SK-N-SH (cell line): Measurements from ENCODE around the gene MED15. TPM values are rescaled to one million over a fixed set of nuclear protein-coding genes. Genes with fewer than 3 reads are reported as not detected.
"Not testable (repeated sequence)": the region's sequence is repeated elsewhere in the genome, so short reads cannot be mapped to it uniquely, and the experiment has no call there.

Source experiments
- CTCF ChIA-PET: fragments of 300-600, 350-600 bp; formaldehyde crosslinking; extraction: SDS; loops from one replicate; lab custom pipeline; 2021; lab: Yijun Ruan, JAX
- POLR2A ChIA-PET: fragments of 350-600 bp; sonication (Branson Sonifier 250); formaldehyde crosslinking; extraction: SDS; loops from one replicate; lab custom pipeline; 2020; ENCODE audit warnings: antibody characterized with exemption, inconsistent platforms; lab: Yijun Ruan, JAX
- DNase-seq: peaks from one replicate; pipeline ENCODE4 v3.0.0; 2012
- H2AFZ ChIP-seq: fragments of 200-600 bp; sonication (generic); 2 replicates; pipeline ENCODE4 v1.8.1; 2016; ENCODE audit warnings: antibody characterized with exemption, mild to moderate bottlenecking, low read depth
- H3F3A ChIP-seq: fragments of 200-600 bp; sonication (generic); replicated peaks from 2 replicates; pipeline ENCODE3; 2016; ENCODE audit warnings: antibody characterized with exemption, mild to moderate bottlenecking; ENCODE audit not compliant: insufficient read depth
- H3K27ac ChIP-seq, 2 experiments: fragments of 200-500 bp in 1 of 2; fragments of 200-600 bp in 1 of 2; sonication (Bioruptor generic) in 1 of 2; sonication (generic), shearing (Covaris generic) in 1 of 2; 2 replicates each; pipeline versions ENCODE4 v1.5.1 to v1.6.1; 2014 to 2016; ENCODE audit warnings: low read depth in 2 of 2, inconsistent platforms in 1 of 2, low read length in 1 of 2, mild to moderate bottlenecking in 1 of 2, mixed read lengths in 1 of 2
- H3K27me3 ChIP-seq: fragments of 200-600 bp; sonication (generic), shearing (Covaris generic); 2 replicates; pipeline ENCODE4 v1.6.1; 2016; ENCODE audit warnings: mixed run types; ENCODE audit not compliant: insufficient read depth
- H3K36me3 ChIP-seq, 2 experiments: fragments of 200-500 bp in 1 of 2; fragments of 200-600 bp in 1 of 2; sonication (Bioruptor generic) in 1 of 2; sonication (generic) in 1 of 2; replicated peaks in 1 of 2; 2 replicates each; pipeline versions ENCODE3 to v1.5.1; 2014 to 2016; ENCODE audit warnings: low read length in 1 of 2, mild to moderate bottlenecking in 1 of 2; ENCODE audit not compliant: insufficient read depth in 2 of 2, control insufficient read depth in 1 of 2
- H3K4me1 ChIP-seq, 2 experiments: fragments of 200-500 bp in 1 of 2; fragments of 200-600 bp in 1 of 2; sonication (Bioruptor generic) in 1 of 2; sonication (generic), shearing (Covaris generic) in 1 of 2; 2 replicates each; pipeline versions ENCODE4 v1.5.1 to v1.6.1; 2014 to 2016; ENCODE audit warnings: low read depth in 1 of 2, low read length in 1 of 2, mixed run types in 1 of 2; ENCODE audit not compliant: insufficient read depth in 2 of 2, control insufficient read depth in 1 of 2
- H3K4me2 ChIP-seq: fragments of 200-600 bp; sonication (generic), shearing (Covaris generic); 2 replicates; pipeline ENCODE4 v1.6.1; 2017; ENCODE audit warnings: mixed run types
- H3K4me3 ChIP-seq, 2 experiments: fragments of 200-500 bp in 1 of 2; fragments of 200-600 bp in 1 of 2; sonication (Bioruptor generic) in 1 of 2; sonication (generic), shearing (Covaris generic) in 1 of 2; 2 replicates each; pipeline versions ENCODE4 v1.5.1 to v1.8.1; 2014 to 2016; ENCODE audit warnings: low read depth in 2 of 2, inconsistent platforms in 1 of 2, low read length in 1 of 2, mild to moderate bottlenecking in 1 of 2, mixed read lengths in 1 of 2, moderate library complexity in 1 of 2
- H3K79me2 ChIP-seq: fragments of 200-600 bp; sonication (generic); 2 replicates; pipeline ENCODE4 v1.8.1; 2017; ENCODE audit warnings: mild to moderate bottlenecking; ENCODE audit not compliant: insufficient read depth
- H3K9ac ChIP-seq: fragments of 200-600 bp; sonication (generic); 2 replicates; pipeline ENCODE4 v1.6.1; 2017; ENCODE audit warnings: mixed run types
- H3K9me2 ChIP-seq: fragments of 200-600 bp; sonication (generic); 2 replicates; pipeline ENCODE4 v1.6.1; 2017; ENCODE audit warnings: mixed run types
- H3K9me3 ChIP-seq: fragments of 200-600 bp; sonication (generic); 2 replicates; pipeline ENCODE4 v1.6.1; 2017; ENCODE audit warnings: mixed run types, mild to moderate bottlenecking, moderate library complexity
- H4K20me1 ChIP-seq: fragments of 200-600 bp; sonication (generic); 2 replicates; pipeline ENCODE4 v1.6.1; 2017; ENCODE audit warnings: mild to moderate bottlenecking, mixed run types; ENCODE audit not compliant: insufficient read depth
- CHD2 ChIP-seq: fragments of 150-350 bp; IDR thresholded peaks from 2 replicates; pipeline ENCODE4 v1.6.1; 2018; ENCODE audit warnings: low read length; ENCODE audit not compliant: partially characterized antibody
- CTCF ChIP-seq: fragments of 200-600 bp; sonication (generic); IDR thresholded peaks from 2 replicates; pipeline ENCODE4 v1.6.1; 2017; ENCODE audit warnings: antibody characterized with exemption, mild to moderate bottlenecking, moderate library complexity
- EP300 ChIP-seq, 2 experiments: IDR thresholded peaks; 2 replicates each; pipeline versions ENCODE4 v1.4.0 to v1.6.1; 2012; ENCODE audit warnings: borderline replicate concordance in 1 of 2, low read depth in 1 of 2, low read length in 1 of 2
- EZH2phosphoT487 ChIP-seq: fragments of 200-600 bp; sonication (generic); IDR thresholded peaks from 2 replicates; pipeline ENCODE4 v1.6.1; 2017; ENCODE audit warnings: low read depth, mixed run types, mild to moderate bottlenecking, antibody characterized with exemption, moderate library complexity, borderline replicate concordance
- FOXJ3 ChIP-seq: sonication (generic); formaldehyde crosslinking; IDR thresholded peaks from 2 replicates; pipeline ENCODE4 v1.5.1; 2020; ENCODE audit warnings: mild to moderate bottlenecking, missing genetic modification reagents
- FOXM1 ChIP-seq: IDR thresholded peaks from 2 replicates; pipeline ENCODE4 v1.4.0; 2012; ENCODE audit warnings: low read depth, mild to moderate bottlenecking
- GATA2 ChIP-seq: sonication (generic); formaldehyde crosslinking; IDR thresholded peaks from 2 replicates; pipeline ENCODE4 v1.5.0; 2020; ENCODE audit warnings: mild to moderate bottlenecking, missing genetic modification reagents
- PBX3 ChIP-seq: IDR thresholded peaks from 2 replicates; pipeline ENCODE4; 2012
- RAD21 ChIP-seq: IDR thresholded peaks from 2 replicates; pipeline ENCODE4 v1.6.1; 2012; ENCODE audit warnings: mild to moderate bottlenecking, low read length
- RFX5 ChIP-seq: IDR thresholded peaks from 2 replicates; pipeline ENCODE4 v1.6.1; 2012; ENCODE audit warnings: mild to moderate bottlenecking, improper control_type of control experiment, low read length
- SIN3A ChIP-seq: IDR thresholded peaks from 2 replicates; pipeline ENCODE4 v1.6.1; 2012; ENCODE audit warnings: low read depth, mild to moderate bottlenecking, low read length, moderate library complexity, borderline replicate concordance
- SMC3 ChIP-seq: IDR thresholded peaks from 2 replicates; pipeline ENCODE4 v1.6.1; 2012; ENCODE audit warnings: low read depth, low read length, improper control_type of control experiment
- YY1 ChIP-seq: IDR thresholded peaks from 2 replicates; pipeline ENCODE4 v1.4.0; 2012; ENCODE audit warnings: low read depth, mild to moderate bottlenecking
- WGBS: methylation state at CpG from one replicate; pipeline ENCODE4 v1.1.6; 2017; ENCODE audit warnings: low lambda C conversion rate; 5-methylcytosine and 5-hydroxymethylcytosine counted together
- polyA plus RNA-seq, 3 experiments: library from polyadenylated mRNA; depleted of rRNA; stranded (reverse); fragments of >200 nt; gene quantifications; 2 replicates each; pipeline ENCODE4 v1.2.3, GENCODE V29; 2012
- TF ChIP-seq, protein P1 (sequence below): fragments of 150-350 bp; IDR thresholded peaks from 2 replicates; pipeline ENCODE4 v1.6.1; 2016; ENCODE audit warnings: mild to moderate bottlenecking, low read depth, low read length
- TF ChIP-seq, protein P2 (sequence below): IDR thresholded peaks from 2 replicates; pipeline ENCODE4 v1.4.0; 2012; ENCODE audit warnings: low read depth, borderline replicate concordance

The MED15 gene
- polyA plus RNA-seq, 1 of the 3 experiments (the other 2 are of a cell fraction) = 45.1 TPM

- Histone ChIP-seq H3K9me2 (no peaks in the 10 kb centered on the region), H3K9ac (no peak overlapping the region), H3K79me2 (peaks cover 99% of the 10 kb centered on the region), H3K4me2 (no peak overlapping the region), H3K4me3 (no peak overlapping the region), H4K20me1 (peaks cover 29% of the 10 kb centered on the region), H2AFZ (no peak overlapping the region), H3K27ac (peak overlapping the region in 1 of 2 experiments; percentile 93; a peak in 2 of 4 replicates), H3F3A (peaks cover 2% of the 10 kb centered on the region), H3K36me3 (peaks cover 16 to 51% of the 10 kb centered on the region in 2 experiments), H3K4me1 (peaks cover 11 to 46% of the 10 kb centered on the region in 2 experiments; a peak in 3 of 4 replicates), H3K27me3 (no peaks in the 10 kb centered on the region), H3K9me3 (no peaks in the 10 kb centered on the region)
- TF ChIP-seq RAD21 (no peak), GATA2 (CRISPR knock-in tag) (no peak), CHD2 (no peak), EP300 (IDR thresholded peaks at IDR 0.05; ENCODE audit: borderline replicate concordance in 1 of 2, low read depth in 1 of 2, low read length in 1 of 2) (no peak), PBX3 (no peak), CTCF (no peak), RFX5 (no peak), SMC3 (no peak), FOXJ3 (CRISPR knock-in tag) (no peak), SIN3A (no peak), FOXM1 (no peak), EZH2phosphoT487 (no peak), YY1 (no peak)
- TF ChIP-seq, protein P1, sequence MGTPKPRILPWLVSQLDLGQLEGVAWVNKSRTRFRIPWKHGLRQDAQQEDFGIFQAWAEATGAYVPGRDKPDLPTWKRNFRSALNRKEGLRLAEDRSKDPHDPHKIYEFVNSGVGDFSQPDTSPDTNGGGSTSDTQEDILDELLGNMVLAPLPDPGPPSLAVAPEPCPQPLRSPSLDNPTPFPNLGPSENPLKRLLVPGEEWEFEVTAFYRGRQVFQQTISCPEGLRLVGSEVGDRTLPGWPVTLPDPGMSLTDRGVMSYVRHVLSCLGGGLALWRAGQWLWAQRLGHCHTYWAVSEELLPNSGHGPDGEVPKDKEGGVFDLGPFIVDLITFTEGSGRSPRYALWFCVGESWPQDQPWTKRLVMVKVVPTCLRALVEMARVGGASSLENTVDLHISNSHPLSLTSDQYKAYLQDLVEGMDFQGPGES = no peak
- TF ChIP-seq, protein P2, sequence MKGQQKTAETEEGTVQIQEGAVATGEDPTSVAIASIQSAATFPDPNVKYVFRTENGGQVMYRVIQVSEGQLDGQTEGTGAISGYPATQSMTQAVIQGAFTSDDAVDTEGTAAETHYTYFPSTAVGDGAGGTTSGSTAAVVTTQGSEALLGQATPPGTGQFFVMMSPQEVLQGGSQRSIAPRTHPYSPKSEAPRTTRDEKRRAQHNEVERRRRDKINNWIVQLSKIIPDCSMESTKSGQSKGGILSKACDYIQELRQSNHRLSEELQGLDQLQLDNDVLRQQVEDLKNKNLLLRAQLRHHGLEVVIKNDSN = no peak
- ChIA-PET POLR2A (interaction anchor here (0.8 to 1.7 kb wide), 3 partner anchors 11 to 385 kb away, joined by 3 to 7 read pairs (median 3); no protein-coding TSS in a partner anchor), CTCF (interaction anchor here (1.2 to 3.8 kb wide), 5 partner anchors 9 to 41 kb away, joined by 3 to 32 read pairs (median 5); no protein-coding TSS in a partner anchor)
- 99% methylated on average over 7 of the region's 7 CpGs for WGBS
- no peak for DNase-seq
Measured at GRCh38 chr22:20537983-20538382, 30.6 kb downstream of the MED15 start.

DNA sequence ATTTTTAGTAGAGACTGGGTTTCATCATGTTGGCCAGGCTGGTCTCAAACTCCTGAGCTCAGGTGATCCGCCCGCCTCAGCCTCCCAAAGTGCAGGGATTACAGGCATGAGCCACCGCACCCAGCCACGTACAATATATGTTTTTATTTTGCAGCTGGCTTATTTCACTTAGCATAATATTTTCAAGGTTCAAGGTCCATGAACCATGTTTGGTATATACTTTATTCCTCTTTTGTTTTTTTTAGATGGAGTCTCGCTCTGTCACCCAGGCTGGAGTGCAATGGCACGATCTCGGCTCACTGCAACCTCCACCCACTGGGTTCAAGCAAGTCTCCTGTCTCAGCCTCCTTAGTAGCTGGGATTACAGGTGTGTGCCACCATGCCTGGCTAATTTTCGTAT is 31.5 kb downstream of the MED15 start:
- H3K9me3 ChIP-seq, H3K4me2 ChIP-seq, H3K4me3 ChIP-seq, H3K27me3 ChIP-seq, H3K27ac ChIP-seq, H2AFZ ChIP-seq, H3K9me2 ChIP-seq, POLR2A ChIA-PET, DNase-seq, H3F3A ChIP-seq, H3K9ac ChIP-seq: not testable (repeated sequence)
- WGBS = 97% methylated on average over 8 of the region's 8 CpGs
- peaks cover 2 to 37% of the 10 kb centered on the region in 2 experiments; a peak in 3 of 4 replicates for H3K4me1 ChIP-seq
- H4K20me1 ChIP-seq = peaks cover 23% of the 10 kb centered on the region
- H3K79me2 ChIP-seq = peaks cover 98% of the 10 kb centered on the region
- H3K36me3 ChIP-seq = peaks cover 16 to 52% of the 10 kb centered on the region in 2 experiments
- CTCF ChIA-PET = interaction anchor here (1.2 to 3.8 kb wide), 3 partner anchors 12 to 26 kb away, joined by 3 to 32 read pairs (median 3); no protein-coding TSS in a partner anchor
